NB4 (cell line): Measurements from ENCODE around the gene NPTXR.

Experiments used
- CTCF ChIP-seq: IDR thresholded peaks from one replicate; pipeline ENCODE4 v1.5.1; 2012; ENCODE audit warnings: low read depth, low read length
- POLR2A ChIP-seq: IDR thresholded peaks from 2 replicates; pipeline ENCODE4 v1.6.1; 2011; ENCODE audit warnings: mild to moderate bottlenecking; ENCODE audit not compliant: insufficient read length; ENCODE audit errors: extremely low read depth

- TF ChIP-seq CTCF (no peak), POLR2A (no peak)
Observed at GRCh38 chr22:38870791-38871359, 27.0 kb upstream of the NPTXR start.
